Measurements from ENCODE around the gene MEGF10.
"Not testable (repeated sequence)": the region's sequence is repeated elsewhere in the genome, so short reads cannot be mapped to it uniquely, and the experiment has no call there.

MEGF10 gene
- total RNA-seq: 0 reads per million in 2 donors

GRCh38 chr5:127290019-127290945 is at the start of gene MEGF10:
Gene MEGF10, plus strand, starts transcription at chr5:127290796. Its CDS starts 40,513 bp downstream, at chr5:127331309.
- DNase-seq: peak in 1 of 5 experiments; percentile 3

GRCh38 chr5:127243011-127243410 is 47.6 kb upstream of the MEGF10 start:
- no peak for DNase-seq

- DNase-seq: no peak
Observed at GRCh38 chr5:127254729-127255284, 35.8 kb upstream of the MEGF10 start.

- no peak for DNase-seq
Observed at GRCh38 chr5:127256886-127257597, 33.6 kb upstream of the MEGF10 start.

- DNase-seq: no peak
Observed at GRCh38 chr5:127260686-127261085, 29.9 kb upstream of the MEGF10 start.

- DNase-seq: not testable (repeated sequence)
Observed at GRCh38 chr5:127265473-127265872, 25.1 kb upstream of the MEGF10 start.

GRCh38 chr5:127268342-127268741 is 22.3 kb upstream of the MEGF10 start:
- DNase-seq: not testable (repeated sequence)

- not testable (repeated sequence) for DNase-seq
Observed at GRCh38 chr5:127270713-127271112, 19.9 kb upstream of the MEGF10 start.

- no peak for DNase-seq
Observed at GRCh38 chr5:127275641-127276193, 14.9 kb upstream of the MEGF10 start.

- no peak for DNase-seq
Observed at GRCh38 chr5:127280491-127281220, 9.9 kb upstream of the MEGF10 start.

- DNase-seq: no peak
Observed at GRCh38 chr5:127281609-127282008, 9.0 kb upstream of the MEGF10 start.

- no peak for DNase-seq
Observed at GRCh38 chr5:127288676-127289075, 1.9 kb upstream of the MEGF10 start.

GRCh38 chr5:127290946-127291693 is 524 bp downstream of the MEGF10 start:
- DNase-seq: no peak

GRCh38 chr5:127292030-127292735 is 1.6 kb downstream of the MEGF10 start:
- no peak for DNase-seq

GRCh38 chr5:127293373-127293772 is 2.8 kb downstream of the MEGF10 start:
- no peak for DNase-seq

GRCh38 chr5:127294829-127295228 is 4.2 kb downstream of the MEGF10 start:
- DNase-seq: no peak

- no peak for DNase-seq
Observed at GRCh38 chr5:127295454-127295853, 4.9 kb downstream of the MEGF10 start.

GRCh38 chr5:127296321-127296720 is 5.7 kb downstream of the MEGF10 start:
- DNase-seq: no peak

GRCh38 chr5:127296894-127297293 is 6.3 kb downstream of the MEGF10 start:
- DNase-seq: not testable (repeated sequence)

- DNase-seq: no peak
Observed at GRCh38 chr5:127297348-127298035, 6.9 kb downstream of the MEGF10 start.
